GM21515 (cell line): ENCODE data around the gene ARHGEF12.
"Not testable (repeated sequence)": the region's sequence is repeated elsewhere in the genome, so short reads cannot be mapped to it uniquely, and the experiment has no call there.

Experiments
- ATAC-seq: cut with Tn5 transposase; IDR thresholded peaks from one replicate; pipeline ENCODE4 v1.9.1; 2021; ENCODE audit not compliant: unreplicated experiment

Gene ARHGEF12

DNA sequence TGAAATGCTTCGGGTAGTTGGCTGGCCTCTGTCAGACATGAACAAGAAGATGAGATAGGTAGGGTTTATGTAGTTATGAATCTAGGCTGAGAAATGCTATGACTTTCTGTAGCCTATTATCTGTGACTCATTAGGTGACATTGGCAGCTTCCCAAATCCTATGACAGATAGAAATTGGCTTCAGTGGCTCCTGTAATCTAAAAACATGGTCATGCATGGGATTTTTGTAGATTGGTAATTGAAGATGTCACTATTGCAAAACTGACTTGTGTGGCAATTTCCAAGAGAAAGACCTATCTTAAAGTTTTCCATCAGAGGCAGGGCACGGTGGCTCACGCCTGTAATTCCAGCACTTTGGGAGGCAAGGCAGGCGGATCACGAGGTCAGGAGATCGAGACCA, 145.9 kb downstream of the ARHGEF12 start:
- ATAC-seq: no peak

DNA sequence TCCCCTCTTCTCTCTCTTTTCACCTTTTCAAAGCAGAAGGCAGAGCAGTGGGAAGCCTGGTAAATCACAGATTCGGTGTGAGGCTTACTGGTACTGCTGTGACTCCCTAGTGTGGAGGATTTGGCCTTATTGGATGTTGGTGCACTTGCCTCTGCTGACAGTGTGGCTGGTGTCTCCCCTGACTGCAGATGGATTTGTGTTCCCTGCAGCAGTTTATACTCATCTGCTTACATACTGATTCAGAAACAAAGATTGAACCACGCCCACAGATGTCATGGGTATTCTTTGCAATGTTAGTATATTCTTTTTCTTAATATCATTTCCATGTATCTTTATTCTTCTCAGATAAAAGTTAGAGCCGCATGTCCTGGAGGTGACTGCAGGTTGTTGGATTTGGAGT, 148.5 kb downstream of the ARHGEF12 start:
- ATAC-seq: no peak

DNA sequence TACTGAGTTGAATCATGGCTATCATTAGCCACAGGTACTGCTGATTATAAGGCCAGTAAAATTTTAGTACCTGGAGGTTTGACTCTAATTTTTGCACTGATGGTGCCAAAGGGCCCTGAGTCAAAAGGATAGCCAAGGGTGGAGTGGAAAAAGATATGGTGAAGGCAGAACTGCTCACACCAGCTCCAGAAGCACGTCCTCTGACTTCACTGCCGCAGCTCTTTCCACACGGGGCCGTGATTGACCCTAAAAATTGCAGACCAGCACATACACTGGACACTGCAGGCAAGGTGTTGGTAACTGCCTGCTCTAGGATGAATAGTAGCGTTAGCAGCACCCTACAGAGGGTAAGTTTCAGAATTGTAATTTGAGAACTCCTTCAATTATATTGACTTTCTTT, 149.9 kb downstream of the ARHGEF12 start:
- ATAC-seq: no peak

DNA sequence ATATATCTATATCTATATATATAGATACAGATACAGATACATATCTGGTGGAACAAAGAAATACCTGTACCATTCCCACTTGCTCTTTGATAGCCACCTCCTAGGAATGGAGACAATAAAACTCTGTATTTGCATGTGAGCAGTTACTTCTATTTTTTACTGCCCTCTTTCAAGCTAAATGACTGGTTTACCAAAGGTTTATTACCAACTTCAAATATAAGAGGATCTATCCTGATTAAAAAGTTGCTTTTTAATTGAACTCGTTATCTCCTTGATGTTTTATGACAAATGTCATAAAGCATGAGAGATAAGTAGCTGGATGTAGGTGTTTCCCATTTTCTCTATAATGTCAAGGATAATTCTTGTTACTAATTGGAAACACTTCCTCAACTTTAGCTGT, 153.6 kb downstream of the ARHGEF12 start:
- ATAC-seq: no peak

DNA sequence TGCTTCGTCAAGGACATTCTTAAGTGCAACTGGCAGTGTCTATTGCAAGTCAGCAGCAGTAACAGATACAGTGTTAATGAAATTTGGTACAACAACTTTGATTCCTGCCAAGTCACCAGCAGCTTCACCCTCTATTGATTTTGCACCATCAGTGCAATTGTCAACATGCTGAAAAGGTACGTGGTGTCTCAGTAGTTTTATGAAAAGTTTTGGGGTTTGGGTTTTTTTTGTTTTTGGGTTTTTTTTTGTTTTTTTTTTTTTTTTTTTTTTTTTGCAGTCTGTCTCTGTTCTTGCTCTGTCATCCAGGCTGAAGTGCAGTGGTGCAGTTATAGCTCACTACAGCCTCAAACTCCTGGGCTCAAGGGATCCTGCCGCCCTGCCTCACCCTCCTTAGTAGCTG, 156.3 kb downstream of the ARHGEF12 start:
- no peak for ATAC-seq

DNA sequence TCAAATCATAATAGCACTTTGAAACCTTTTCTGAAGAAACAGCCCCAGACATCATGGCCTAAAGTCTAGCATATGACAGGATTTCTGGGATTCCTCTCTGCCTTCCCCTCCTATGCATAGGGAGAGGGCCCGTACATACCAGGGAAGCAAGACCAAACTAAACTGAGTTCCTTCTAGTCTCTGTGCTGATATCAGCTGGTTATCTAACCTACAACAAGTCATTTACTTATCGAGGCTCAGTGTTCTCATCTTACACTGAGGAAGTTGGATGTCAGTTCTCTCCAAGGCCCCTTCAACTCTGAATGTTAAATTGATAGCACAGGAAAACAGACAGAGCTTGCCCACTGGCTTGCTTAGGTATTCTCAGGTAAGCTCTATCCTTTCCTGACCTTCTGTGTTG, 158.4 kb downstream of the ARHGEF12 start:
- ATAC-seq: no peak

DNA sequence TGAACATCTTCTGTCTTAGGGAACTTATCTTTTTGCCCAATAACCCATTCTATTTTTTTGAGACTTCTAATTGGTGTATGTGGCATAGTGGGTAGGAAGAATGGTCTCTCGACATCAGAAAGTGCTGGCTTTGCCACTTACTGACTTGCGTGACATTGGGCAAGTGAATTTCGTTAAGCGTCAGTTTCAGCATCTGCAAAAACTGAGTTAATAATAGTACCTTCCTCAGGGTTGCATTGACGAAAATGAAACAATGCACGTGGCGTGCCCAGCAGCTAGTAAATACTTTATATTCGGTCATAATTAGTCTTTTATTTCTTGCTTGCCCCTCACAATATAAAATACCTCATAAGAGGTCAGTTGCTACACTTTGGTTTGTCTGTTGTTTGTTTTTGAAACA, 162.9 kb downstream of the ARHGEF12 start:
- ATAC-seq: no peak

DNA sequence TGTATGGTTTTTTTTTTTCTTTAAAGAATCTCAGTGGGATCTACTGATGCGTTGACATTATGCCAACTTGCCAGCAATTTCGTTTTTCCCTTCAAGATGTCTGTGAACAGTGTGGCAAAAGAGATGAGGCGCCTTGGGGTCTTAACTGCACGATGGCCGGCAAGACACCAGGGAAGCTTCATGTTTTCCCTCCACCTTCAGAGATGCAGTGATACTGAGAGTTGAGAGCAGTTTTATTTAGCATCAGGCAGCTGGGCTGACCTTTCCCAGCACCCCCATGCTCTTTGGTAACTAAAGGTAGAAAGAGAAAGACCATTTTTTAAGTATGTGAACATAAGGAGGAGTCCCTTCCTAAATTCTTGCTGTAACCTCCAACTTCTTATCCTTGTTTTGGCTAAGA, 163.6 kb downstream of the ARHGEF12 start:
- ATAC-seq: no peak

DNA sequence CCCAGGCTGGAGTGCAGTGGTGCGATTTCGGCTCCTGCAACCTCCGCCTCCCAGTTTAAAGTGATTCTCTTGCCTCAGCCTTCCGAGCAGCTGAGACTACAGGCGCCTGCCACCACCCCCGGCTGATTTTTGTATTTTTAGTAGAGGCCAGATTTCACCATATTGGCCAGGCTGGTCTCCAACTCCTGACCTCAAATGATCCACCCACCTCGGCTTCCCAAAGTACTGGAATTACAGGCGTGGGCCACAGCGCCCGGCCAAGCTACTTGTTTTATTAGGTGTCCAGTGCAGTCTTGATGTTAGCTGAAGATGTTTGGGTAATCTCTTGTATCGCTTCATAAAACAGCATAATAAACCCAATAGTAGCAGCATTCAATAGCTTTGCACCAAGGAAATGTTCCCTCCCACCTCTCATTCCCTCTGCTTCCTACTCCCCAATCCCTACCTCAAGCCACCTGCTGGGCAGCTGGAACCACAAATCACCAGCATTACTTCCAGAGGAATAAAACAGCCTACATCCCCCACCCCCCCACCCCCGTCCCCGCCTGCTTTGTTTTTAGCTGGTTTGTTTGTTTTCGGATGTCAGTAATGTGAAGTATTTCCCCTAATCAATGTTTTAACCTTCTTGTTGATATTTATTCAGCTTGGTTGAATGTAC, 164.3 kb downstream of the ARHGEF12 start:
- ATAC-seq: no peak

DNA sequence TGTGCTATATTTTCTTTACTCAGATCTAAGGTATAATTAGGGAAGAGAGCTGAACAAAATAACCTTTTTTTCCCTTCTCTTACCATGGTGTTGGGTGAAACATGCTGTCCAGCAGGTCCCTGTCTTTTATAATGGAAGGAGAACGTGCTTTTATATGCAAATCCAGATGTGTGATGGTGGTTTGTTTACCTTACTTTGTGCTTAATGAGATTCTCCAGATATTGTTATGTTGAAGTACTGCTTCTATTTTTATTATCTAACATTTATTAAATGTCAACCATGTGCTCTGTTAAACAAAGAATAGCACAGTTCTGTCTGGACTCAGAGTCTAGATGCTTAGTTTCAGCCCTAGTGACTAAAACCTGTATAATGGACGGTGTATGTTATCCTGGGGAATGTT, 165.2 kb downstream of the ARHGEF12 start:
- no peak for ATAC-seq

DNA sequence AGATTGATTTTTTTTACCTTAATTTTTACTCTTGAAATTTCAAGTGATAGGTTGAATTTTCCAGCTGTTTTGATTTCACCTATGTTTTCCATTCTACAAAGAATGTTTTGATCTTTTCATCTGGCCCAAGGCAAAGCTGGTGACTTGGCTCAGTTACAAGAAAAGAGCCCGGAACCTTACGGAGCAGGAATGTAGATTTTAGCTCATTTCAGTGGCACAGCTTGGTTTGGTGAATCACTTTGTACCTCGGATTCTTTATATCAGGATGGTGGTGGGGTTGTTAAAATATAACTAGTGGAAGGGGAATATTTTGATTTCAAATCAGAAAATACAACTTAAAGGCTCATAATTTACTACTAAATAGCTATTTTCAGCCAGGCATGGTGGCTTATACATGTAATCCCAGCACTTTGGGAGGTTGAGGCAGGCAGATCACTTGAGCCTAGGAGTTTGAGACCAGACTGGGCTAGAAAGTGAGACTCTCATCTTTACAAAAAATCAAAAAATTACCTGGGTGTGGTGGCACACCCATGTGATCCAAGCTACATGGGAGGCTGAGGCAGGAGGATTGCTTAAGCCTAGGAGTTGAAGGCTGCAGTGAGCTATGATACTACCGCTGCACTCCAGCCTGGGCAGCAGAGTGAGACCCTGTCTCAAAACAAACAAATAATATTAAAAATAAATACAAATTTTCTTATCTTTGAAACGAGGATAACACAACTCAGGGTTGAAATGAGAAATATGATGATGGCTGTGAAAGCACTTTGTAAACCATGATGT, 166.0 kb downstream of the ARHGEF12 start:
- ATAC-seq: no peak

DNA sequence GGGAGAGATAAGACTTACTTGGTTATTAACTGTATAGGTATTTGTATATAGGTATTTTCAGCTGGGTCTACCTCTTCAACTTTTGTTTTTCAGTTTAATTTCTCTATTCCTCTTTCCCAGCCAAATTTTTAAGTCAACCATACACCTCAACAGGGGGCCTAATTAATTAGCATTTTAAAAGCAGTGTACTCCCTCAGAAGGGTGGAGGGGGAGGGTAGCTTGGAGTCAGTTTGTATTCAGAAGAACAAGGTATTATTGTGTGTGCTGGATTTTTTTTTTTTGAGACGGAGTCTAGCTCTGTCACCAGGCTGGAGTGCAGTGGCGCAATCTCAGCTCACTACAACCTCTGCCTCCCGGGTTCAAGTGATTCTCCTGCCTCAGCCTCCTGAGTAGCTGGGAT, 167.3 kb downstream of the ARHGEF12 start:
- not testable (repeated sequence) for ATAC-seq

DNA sequence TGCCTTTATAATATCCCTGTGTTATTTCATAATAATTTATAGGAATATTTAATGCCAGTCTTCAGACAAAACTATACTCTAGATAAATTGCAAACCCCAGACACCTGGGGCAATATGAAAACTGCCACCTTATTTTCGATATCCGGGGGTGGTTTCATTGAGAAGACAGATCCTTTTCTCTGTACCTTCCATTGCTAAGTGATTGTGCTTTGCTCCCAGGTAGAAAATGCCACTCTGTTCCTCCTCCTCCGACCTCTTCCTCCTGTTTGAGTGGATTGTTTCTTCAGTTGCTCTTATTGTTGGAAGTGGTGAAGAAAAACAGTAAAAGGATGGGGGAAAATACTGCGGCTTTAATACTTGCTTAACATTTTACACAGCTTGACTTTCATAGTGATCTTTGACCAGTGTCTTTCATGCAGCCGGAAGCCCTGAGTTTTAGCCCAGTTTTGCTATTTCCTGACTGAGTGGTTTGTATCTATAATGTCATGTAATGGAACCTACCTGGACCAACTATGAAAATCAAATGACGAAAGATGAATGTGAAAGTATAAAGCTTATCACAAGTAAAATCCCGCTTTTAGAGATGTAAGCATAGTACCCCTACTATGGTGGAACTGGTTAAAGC, 169.7 kb downstream of the ARHGEF12 start:
- ATAC-seq: no peak

DNA sequence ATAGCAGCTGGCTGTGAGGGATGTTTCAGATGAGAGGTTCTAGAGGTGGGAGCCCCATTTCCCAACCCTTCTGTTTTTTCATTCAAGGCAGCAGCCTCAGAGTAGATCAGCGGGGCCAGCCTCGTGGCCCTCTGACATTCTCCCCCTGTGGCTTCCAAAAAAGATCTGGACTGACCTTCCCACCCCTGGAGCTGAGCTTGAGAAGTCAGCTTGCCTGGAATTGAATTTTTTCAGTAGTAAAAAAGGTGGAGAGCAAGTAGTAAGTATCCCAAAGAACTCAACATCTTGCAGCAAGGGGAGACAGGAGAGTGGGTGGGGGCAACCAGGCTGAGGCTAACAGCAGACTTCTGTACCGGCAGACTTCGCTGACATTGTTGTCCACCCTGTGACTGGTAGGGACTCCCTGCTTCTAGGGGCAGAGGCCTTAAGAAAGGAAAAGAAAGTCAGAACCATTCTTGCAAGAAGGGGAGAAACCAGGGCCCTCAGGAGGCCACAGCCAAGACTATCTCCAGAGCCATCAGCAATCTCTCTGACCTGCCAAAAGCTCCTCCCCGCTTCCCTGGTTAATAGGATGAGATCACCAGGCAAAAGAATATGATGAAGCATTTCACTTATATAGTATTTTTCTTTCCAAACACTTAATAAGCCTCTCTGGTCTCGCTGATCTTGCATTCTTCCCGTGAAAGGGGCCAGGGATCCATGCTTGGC, 173.3 kb downstream of the ARHGEF12 start:
- no peak for ATAC-seq

DNA sequence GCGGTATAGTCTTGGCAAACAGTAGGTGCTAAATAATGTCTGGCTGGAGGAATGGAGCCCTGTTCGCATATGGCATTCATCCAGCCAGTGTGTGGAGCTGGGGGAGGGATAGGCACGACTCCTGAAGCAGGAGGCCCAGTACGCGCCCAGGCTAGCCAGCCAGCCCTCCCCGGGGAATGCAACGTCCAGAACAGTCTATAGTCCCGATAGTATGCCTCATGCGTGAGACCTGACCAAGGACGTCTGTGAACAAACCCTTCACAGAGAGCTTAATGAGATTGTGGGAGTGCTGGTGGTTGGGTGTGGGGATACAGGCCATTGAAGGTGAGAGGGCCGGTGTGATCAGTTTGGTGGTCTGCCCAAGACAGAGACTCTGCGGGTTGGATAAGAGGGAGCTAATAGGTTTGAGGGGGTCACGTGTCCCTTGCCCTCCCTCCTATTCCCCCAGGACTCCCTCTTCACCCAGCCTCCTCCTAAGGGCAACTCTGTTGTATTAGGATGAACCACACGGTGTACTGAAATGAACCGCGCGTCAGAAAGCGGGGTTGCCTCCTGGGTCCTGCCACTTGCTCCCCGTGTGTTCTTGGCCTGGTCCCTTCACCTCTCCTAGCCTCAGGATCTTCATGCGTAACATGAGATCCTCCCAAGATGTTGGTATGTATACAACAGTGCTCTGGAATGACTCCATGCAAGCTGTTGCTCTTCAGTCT, 174.3 kb downstream of the ARHGEF12 start:
- ATAC-seq: no peak

DNA sequence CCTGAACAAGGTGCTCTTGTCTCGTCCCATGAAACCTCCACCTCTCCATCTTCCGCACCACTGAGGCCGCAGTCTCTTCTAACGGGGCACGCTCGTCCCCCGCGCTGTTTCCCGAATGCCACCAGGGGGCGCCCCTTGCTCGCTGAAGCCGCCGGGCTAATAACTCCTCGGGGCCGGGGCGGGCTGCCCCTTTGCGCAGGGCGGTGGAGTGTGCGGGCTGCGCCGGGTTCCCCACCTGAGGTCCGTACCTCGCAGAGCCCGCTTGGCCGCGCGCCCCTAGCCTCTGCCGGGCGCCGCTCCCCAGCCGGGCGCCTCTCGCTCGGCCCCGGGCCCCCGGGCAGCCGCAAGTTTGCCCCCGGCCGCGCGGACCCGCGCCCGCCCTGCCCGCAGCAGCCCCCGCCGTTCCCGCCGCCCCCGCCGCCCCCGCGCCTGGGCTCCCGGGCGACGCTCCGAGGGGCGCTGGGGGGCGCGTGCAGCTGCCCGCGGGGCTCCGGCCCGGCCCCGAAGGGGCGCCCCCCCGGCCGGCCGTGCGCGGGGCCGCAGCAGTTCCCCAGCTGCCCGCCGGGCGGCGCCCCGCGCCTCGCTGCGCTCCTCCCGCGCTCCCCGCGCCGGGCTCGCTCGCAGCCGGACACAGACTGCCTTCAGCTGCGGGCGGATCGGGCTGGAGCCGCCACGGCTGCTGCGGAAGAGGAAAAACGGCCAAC, 175.1 kb downstream of the ARHGEF12 start, which contains the start of gene GRIK4:
TSS of gene GRIK4 (plus strand) at position 633 of the 704 bp plus-strand sequence. CDS start 148,571 bp downstream, outside the sequence.
- peak; percentile 90 for ATAC-seq

DNA sequence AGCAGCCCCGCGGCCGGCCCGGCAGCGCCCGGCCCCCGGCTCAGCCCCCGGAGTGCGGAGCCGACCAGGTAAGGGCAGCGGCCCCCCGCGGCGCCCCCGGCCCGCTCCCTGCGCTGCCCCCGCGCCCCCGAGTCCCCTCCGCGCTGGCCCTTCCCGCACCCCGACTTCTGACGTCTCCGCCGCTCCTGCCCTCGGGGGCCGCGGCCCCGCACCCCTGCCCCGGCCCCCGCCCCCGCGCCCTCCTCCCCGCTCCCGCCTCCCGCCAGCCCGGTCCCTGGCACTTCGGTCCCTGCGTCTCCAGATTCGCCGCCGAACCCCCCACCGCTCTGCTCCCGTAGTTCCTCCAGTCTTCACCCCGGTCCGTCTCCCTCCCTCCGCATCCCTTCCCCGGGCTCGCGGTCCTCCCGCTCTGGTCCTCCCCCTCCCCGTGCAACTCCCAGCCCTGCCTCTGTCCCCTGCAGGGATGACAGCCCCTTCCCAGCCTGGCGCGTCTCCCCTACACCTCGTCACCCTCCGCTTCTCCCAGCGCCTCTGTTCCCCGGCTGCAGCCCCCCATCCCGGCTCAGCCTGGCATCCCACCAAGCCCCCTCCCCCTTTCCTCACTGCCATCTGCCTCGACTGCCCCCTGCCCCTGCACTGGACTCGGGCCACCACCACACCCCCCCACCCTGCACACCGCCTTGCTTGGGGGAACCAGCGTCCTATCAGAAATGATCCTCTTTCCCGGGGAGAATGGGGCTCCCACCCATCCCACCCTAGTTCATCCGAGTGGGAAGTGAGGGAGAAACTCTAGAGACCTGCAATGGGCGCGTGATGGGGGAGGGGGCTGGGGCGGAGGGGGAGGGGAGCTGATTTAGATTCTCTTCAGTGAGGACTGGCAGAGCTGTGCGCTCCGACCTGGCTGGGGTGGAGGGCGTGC, 175.9 kb downstream of the ARHGEF12 start:
- no peak for ATAC-seq

DNA sequence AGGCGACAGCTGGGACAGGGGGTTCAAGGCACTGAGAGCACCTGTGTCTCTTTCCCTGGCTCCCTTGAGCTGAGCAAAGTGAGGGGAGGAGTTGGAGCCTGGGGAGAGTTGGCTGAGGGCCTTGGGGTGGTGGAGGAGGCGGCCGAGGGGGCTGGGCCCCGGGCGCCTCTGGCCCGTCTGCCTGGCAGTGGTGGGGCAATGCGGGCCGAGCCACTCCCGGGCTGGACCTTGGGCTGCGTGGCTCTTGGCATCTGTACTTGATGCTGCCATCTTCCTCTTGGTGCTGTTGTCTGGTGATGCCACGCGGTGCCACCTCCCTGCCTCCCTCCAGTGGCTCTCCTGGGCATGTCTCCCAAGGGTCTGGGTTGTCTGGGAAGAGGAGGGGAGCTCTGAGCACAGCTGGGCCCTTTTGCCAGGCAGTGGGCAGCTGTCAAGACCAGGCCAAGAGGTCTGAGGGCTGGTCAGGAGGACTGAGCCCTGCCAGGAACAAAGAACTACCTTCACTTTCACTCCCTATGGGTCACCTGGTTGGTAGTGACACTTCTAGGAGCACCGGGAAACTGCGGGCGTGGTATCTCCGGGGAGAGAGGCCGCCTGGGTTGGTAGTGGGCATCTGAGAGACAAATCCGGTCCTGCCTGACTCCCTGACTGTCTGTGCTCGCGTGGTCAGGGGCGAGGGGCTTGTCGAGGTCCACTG, 176.7 kb downstream of the ARHGEF12 start:
- ATAC-seq: no peak
